GM19035 (cell line): ENCODE measurements around the gene MRPL4.

Experiments
- ATAC-seq: cut with Tn5 transposase; IDR thresholded peaks from one replicate; pipeline ENCODE4 v1.9.1; 2021; ENCODE audit not compliant: unreplicated experiment

Gene MRPL4

DNA sequence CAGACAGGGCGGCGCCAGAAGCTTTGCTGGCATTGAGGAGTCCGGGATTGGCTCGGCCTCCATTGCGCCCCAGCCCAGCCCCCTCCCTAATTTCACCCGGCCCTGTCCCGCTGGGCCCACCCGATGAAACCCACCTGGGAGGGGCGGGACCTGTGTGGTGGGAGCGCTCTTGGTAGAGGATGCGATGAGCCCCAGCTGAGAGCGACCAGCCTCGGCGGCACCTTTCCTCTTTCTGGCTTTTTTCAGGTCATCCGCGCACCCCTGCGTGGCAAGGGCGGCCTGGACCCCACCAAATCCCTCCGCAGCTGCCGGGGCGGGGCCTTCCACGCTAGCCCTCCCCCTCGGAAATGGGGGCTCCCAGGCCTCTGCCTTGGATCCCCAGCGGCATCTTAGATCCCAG, 57.4 kb downstream of the MRPL4 start, which contains the start of gene ZGLP1:
ZGLP1 (minus strand) TSS at position 393 of the 400 bp plus-strand sequence.
- ATAC-seq = no peak
